GM12873 (cell line): ENCODE measurements around the gene WWC1.

Source experiments
- CTCF ChIP-seq: IDR thresholded peaks from 2 replicates; pipeline ENCODE4 v1.5.1; 2012; ENCODE audit warnings: low read depth, mild to moderate bottlenecking, moderate library complexity, low read length, control low read depth; ENCODE audit not compliant: insufficient read depth; ENCODE audit errors: missing control alignments

Gene WWC1

GRCh38 chr5:168409591-168410458 is 118.4 kb downstream of the WWC1 start:
- TF ChIP-seq CTCF = no peak

- no peak for TF ChIP-seq CTCF
These were observed 120.4 kb downstream of the WWC1 start for GRCh38 chr5:168411871-168412270.

- TF ChIP-seq CTCF = no peak
These were observed 121.6 kb downstream of the WWC1 start for GRCh38 chr5:168413062-168413461.

- no peak for TF ChIP-seq CTCF
These were observed 122.2 kb downstream of the WWC1 start for GRCh38 chr5:168413596-168413995.

GRCh38 chr5:168415401-168415800 is 124.0 kb downstream of the WWC1 start:
- no peak for TF ChIP-seq CTCF

GRCh38 chr5:168415971-168416370 is 124.5 kb downstream of the WWC1 start:
- TF ChIP-seq CTCF = no peak

- no peak for TF ChIP-seq CTCF
These were observed 126.4 kb downstream of the WWC1 start for GRCh38 chr5:168417731-168418429.
